Panc1 (cell line): ENCODE measurements around the gene PSMC1. TPM values are rescaled to one million over a fixed set of nuclear protein-coding genes. Genes with fewer than 3 reads are reported as not detected.

Experiments
- ATAC-seq: fragments of 200-7000 bp; cut with Tn5 transposase; 2 replicates; pipeline ENCODE4 v1.9.1; 2020; ENCODE audit warnings: mild to moderate bottlenecking, moderate library complexity
- BruUV-seq: library from RNA; stranded (reverse); fragments of 400-500 nt; replicated peaks from 2 replicates; lab custom pipeline; 2021; lab: Mats Ljungman, UMichigan
- CTCF ChIA-PET: fragments of 300-600 bp; sonication (Branson Sonifier 250); formaldehyde crosslinking; loops from one replicate; lab custom pipeline; 2022; ENCODE audit warnings: antibody characterized with exemption; lab: Charles Lee
- POLR2A ChIA-PET: fragments of 300-600 bp; sonication (Branson Sonifier 250); formaldehyde crosslinking; loops from one replicate; lab custom pipeline; 2022; ENCODE audit warnings: antibody characterized with exemption; lab: Charles Lee
- DNase-seq: peaks from one replicate; pipeline ENCODE4 v3.0.0-alpha.2; 2010; ENCODE audit warnings: low read depth, low spot score
- H3K27ac ChIP-seq: 2 replicates; pipeline ENCODE4 v1.5.1; 2011; ENCODE audit warnings: mild to moderate bottlenecking, low read length, inconsistent platforms
- H3K27me3 ChIP-seq: fragments of 200-500 bp; sonication (Bioruptor generic); 2 replicates; pipeline ENCODE4 v1.6.0; 2014; ENCODE audit warnings: low read length, inconsistent platforms; ENCODE audit not compliant: control insufficient read depth, insufficient read depth
- H3K36me3 ChIP-seq: fragments of 200-500 bp; sonication (Bioruptor generic); 2 replicates; pipeline ENCODE4 v1.5.1; 2014; ENCODE audit warnings: inconsistent platforms, mild to moderate bottlenecking, low read length, moderate library complexity; ENCODE audit not compliant: control insufficient read depth, insufficient read depth
- H3K4me1 ChIP-seq: 2 replicates; pipeline ENCODE4 v1.5.1; 2011; ENCODE audit warnings: inconsistent platforms, mild to moderate bottlenecking, low read length, moderate library complexity; ENCODE audit not compliant: control insufficient read depth, insufficient read depth
- H3K4me3 ChIP-seq, 2 experiments: 2 replicates each; pipeline ENCODE4 v1.5.1; 2011 to 2012; ENCODE audit warnings: low read depth in 2 of 2, low read length in 2 of 2, mild to moderate bottlenecking in 2 of 2, inconsistent platforms in 1 of 2, moderate library complexity in 1 of 2
- H3K9me3 ChIP-seq: fragments of 200-500 bp; sonication (Bioruptor generic); 2 replicates; pipeline ENCODE4 v1.5.1; 2014; ENCODE audit warnings: low read depth, mild to moderate bottlenecking, inconsistent platforms, low read length, moderate library complexity; ENCODE audit not compliant: control insufficient read depth, insufficient read depth
- POLR2AphosphoS5 ChIP-seq: IDR thresholded peaks from 2 replicates; pipeline ENCODE4 v1.6.1; 2012; ENCODE audit warnings: mild to moderate bottlenecking, low read depth, low read length, moderate library complexity
- SIN3A ChIP-seq: IDR thresholded peaks from 2 replicates; pipeline ENCODE4 v1.6.1; 2012; ENCODE audit warnings: low read depth, mild to moderate bottlenecking, low read length, moderate library complexity, borderline replicate concordance; ENCODE audit not compliant: insufficient read depth
- TCF7L2 ChIP-seq: IDR thresholded peaks from 2 replicates; pipeline ENCODE4 v1.6.1; 2011; ENCODE audit warnings: mild to moderate bottlenecking, low read depth, low read length, inconsistent platforms
- in situ Hi-C: cut with HindIII; loops from 2 replicates; pipeline ENCODE4 v1.10.0; 2016; ENCODE audit warnings: low sequenced_read_pairs, low pct_unique_long_range_greater_than_20kb
- intact Hi-C: fragments of 100-400 bp; cut with micrococcal nuclease; formaldehyde crosslinking; loops from one replicate; pipeline ENCODE4 v1.10.0; 2022; ENCODE audit not compliant: unreplicated experiment
- total RNA-seq: library from RNA; stranded (reverse); gene quantifications from one replicate; pipeline ENCODE4 v1.2.1, GENCODE V29; 2021; ENCODE audit not compliant: unreplicated experiment
- TF ChIP-seq, protein P1 (sequence below), 2 experiments: IDR thresholded peaks; 2 replicates each; pipeline ENCODE4 v1.6.1; 2011 to 2012; ENCODE audit warnings: low read depth in 2 of 2, control low read depth in 1 of 2, low read length in 1 of 2, mild to moderate bottlenecking in 1 of 2, moderate library complexity in 1 of 2; ENCODE audit not compliant: insufficient read depth in 1 of 2
- TF ChIP-seq, protein P2 (sequence below): fragments of 450-650 bp; IDR thresholded peaks from 2 replicates; pipeline ENCODE4 v1.5.1; 2017; ENCODE audit warnings: mild to moderate bottlenecking

The PSMC1 gene
- total RNA-seq, 1 experiment from 2014 or later = 112 TPM

DNA sequence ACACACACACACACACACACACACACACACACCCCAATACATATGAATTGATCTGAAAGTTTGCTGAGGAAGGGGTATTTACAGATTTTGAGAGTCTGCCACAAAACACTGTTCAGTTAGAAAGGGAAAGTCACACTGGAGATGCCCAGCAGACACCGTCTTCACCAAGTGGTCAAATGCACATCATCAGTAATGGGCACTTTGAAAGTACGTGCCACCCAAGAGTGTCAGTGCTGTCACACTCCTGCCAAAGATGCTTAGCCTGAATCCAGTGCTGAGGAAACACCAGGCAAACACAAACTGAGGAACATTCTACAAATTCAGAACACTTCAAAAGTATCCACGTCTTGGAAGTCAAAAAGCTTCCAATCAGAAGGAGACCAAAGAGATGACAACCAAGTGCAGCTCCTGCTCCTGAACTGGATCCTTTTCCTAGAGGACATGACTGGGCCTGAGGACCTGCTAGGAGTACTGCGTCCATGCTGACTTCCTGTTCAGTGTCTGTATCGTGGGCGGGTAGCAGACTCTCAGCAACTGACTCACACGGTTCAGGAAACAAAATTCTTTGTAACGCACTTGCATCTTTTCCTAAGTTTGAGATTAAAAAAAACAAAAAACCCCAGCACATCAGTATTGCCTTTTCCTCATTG lies 18.6 kb downstream of the PSMC1 start:
- Histone ChIP-seq H3K27ac (no peak overlapping the region), H3K36me3 (peaks cover 12% of the 10 kb centered on the region), H3K4me1 (no peaks in the 10 kb centered on the region), H3K4me3 (no peak overlapping the region), H3K9me3 (no peaks in the 10 kb centered on the region), H3K27me3 (no peaks in the 10 kb centered on the region)
- intact Hi-C loops = no loop called here
- no TSS peak for BruUV-seq
- TF ChIP-seq POLR2AphosphoS5 (no peak), TCF7L2 (no peak), SIN3A (no peak)
- TF ChIP-seq, protein P1, sequence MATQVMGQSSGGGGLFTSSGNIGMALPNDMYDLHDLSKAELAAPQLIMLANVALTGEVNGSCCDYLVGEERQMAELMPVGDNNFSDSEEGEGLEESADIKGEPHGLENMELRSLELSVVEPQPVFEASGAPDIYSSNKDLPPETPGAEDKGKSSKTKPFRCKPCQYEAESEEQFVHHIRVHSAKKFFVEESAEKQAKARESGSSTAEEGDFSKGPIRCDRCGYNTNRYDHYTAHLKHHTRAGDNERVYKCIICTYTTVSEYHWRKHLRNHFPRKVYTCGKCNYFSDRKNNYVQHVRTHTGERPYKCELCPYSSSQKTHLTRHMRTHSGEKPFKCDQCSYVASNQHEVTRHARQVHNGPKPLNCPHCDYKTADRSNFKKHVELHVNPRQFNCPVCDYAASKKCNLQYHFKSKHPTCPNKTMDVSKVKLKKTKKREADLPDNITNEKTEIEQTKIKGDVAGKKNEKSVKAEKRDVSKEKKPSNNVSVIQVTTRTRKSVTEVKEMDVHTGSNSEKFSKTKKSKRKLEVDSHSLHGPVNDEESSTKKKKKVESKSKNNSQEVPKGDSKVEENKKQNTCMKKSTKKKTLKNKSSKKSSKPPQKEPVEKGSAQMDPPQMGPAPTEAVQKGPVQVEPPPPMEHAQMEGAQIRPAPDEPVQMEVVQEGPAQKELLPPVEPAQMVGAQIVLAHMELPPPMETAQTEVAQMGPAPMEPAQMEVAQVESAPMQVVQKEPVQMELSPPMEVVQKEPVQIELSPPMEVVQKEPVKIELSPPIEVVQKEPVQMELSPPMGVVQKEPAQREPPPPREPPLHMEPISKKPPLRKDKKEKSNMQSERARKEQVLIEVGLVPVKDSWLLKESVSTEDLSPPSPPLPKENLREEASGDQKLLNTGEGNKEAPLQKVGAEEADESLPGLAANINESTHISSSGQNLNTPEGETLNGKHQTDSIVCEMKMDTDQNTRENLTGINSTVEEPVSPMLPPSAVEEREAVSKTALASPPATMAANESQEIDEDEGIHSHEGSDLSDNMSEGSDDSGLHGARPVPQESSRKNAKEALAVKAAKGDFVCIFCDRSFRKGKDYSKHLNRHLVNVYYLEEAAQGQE (IDR thresholded peaks at IDR 0.05; ENCODE audit: insufficient read depth in 1 of 2, low read depth in 2 of 2, low read length in 1 of 2) = no peak
- TF ChIP-seq, protein P2, sequence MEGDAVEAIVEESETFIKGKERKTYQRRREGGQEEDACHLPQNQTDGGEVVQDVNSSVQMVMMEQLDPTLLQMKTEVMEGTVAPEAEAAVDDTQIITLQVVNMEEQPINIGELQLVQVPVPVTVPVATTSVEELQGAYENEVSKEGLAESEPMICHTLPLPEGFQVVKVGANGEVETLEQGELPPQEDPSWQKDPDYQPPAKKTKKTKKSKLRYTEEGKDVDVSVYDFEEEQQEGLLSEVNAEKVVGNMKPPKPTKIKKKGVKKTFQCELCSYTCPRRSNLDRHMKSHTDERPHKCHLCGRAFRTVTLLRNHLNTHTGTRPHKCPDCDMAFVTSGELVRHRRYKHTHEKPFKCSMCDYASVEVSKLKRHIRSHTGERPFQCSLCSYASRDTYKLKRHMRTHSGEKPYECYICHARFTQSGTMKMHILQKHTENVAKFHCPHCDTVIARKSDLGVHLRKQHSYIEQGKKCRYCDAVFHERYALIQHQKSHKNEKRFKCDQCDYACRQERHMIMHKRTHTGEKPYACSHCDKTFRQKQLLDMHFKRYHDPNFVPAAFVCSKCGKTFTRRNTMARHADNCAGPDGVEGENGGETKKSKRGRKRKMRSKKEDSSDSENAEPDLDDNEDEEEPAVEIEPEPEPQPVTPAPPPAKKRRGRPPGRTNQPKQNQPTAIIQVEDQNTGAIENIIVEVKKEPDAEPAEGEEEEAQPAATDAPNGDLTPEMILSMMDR = no peak
- in situ Hi-C loops = no loop called here
- ATAC-seq (no peak), DNase-seq (no peak)
- ChIA-PET CTCF (no interaction called here), POLR2A (no interaction called here)

DNA sequence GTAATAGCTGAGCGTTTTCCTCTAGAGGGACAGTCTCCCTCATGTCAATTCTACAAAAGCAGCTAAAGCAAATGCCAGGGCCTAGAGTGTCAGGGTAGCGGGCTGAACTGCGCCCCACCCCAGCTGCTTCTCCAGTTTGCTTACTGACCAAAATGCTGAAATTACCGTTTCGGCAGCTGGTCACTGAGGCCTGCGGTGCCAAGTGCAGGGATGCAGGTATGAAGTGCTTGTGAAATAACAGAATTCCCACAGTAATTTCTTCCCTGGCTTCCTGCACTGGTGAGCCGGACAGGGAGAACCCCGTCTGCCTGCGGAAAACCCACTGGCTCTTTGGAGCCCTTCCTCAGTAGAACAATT lies 19.1 kb downstream of the PSMC1 start:
- Histone ChIP-seq H3K27ac (no peak overlapping the region), H3K9me3 (no peaks in the 10 kb centered on the region), H3K4me1 (no peaks in the 10 kb centered on the region), H3K36me3 (peaks cover 12% of the 10 kb centered on the region), H3K4me3 (no peak overlapping the region), H3K27me3 (no peaks in the 10 kb centered on the region)
- in situ Hi-C loops = no loop called here
- ChIA-PET POLR2A (no interaction called here), CTCF (no interaction called here)
- no peak for TF ChIP-seq SIN3A
- TF ChIP-seq, protein P1 (IDR thresholded peaks at IDR 0.05; ENCODE audit: insufficient read depth in 1 of 2, low read depth in 2 of 2, low read length in 1 of 2) = no peak
- TF ChIP-seq TCF7L2 = no peak
- no peak for TF ChIP-seq POLR2AphosphoS5
- TF ChIP-seq, protein P2 = no peak
- DNase-seq (no peak), ATAC-seq (no peak)
- BruUV-seq = no TSS peak
- intact Hi-C loops = no loop called here
